Stimulated activated CD8-positive, alpha-beta memory T cell treated with anti-CD3 and anti-CD28 coated beads, Interleukin-7, amount 100 ng/mL, for 4 hours (primary cell): ENCODE data around the gene IFNAR2.

ENCODE experiments used
- DNase-seq, 2 donors: peaks; one replicate each; pipeline ENCODE4 v3.0.0-alpha.2; 2020; ENCODE audit warnings: low read depth in 2 of 2

The IFNAR2 gene

GRCh38 chr21:33267250-33267649 lies 37.5 kb downstream of the IFNAR2 start:
- no peak for DNase-seq

- DNase-seq = no peak
These were observed 38.6 kb downstream of the IFNAR2 start for GRCh38 chr21:33268393-33268736.

GRCh38 chr21:33268737-33269441 lies 39.2 kb downstream of the IFNAR2 start:
- DNase-seq = no peak

DNA sequence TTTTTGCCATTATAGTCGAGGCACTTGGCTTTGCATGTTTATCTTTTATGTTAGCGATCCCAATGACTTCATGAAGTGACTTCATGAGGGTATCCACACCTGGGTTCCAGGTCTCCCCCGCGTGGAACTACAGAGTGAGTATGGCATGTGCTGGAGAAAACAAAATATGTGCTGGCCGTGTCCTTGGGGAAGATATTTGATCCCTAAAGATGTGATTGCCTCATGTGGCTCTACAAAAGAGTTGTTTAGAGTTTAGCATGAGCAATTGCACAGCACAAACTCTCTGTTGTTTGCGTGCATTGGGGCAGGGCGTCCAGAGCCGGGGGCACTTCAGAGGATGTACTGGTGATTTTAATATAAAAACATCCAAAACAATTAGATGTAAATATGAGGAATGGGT lies 41.2 kb downstream of the IFNAR2 start:
- no peak for DNase-seq

DNA sequence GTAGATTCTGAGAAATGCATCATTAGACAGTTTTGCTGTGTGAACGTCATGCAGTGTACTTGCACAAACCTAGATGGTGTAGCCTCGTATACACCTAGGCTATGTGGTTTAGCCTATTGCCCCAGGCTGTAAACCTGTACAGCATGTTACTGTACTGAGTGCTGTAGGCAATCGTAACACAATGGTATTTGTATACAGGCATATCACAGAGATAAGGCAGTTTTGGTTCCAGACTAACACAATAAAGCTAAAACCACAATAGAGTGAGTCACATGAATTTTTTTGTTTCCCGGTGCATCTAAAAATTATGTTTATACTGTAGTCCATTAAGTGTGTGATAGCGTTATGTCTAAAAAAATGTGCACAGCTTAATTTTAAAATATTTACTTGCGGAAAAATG lies 43.3 kb downstream of the IFNAR2 start:
- DNase-seq = no peak

- DNase-seq = no peak
These were observed 49.0 kb downstream of the IFNAR2 start for GRCh38 chr21:33278721-33279120.

GRCh38 chr21:33279330-33279820 lies 49.6 kb downstream of the IFNAR2 start:
- no peak for DNase-seq
